SK-N-SH (cell line): Measurements from ENCODE around the gene ZSWIM8. TPM values are rescaled to one million over a fixed set of nuclear protein-coding genes. Genes with fewer than 3 reads are reported as not detected.

Source experiments
- CTCF ChIA-PET: fragments of 300-600, 350-600 bp; formaldehyde crosslinking; extraction: SDS; loops from one replicate; lab custom pipeline; 2021; lab: Yijun Ruan, JAX
- POLR2A ChIA-PET: fragments of 350-600 bp; sonication (Branson Sonifier 250); formaldehyde crosslinking; extraction: SDS; loops from one replicate; lab custom pipeline; 2020; ENCODE audit warnings: antibody characterized with exemption, inconsistent platforms; lab: Yijun Ruan, JAX
- DNase-seq: peaks from one replicate; pipeline ENCODE4 v3.0.0; 2012
- H2AFZ ChIP-seq: fragments of 200-600 bp; sonication (generic); 2 replicates; pipeline ENCODE4 v1.8.1; 2016; ENCODE audit warnings: antibody characterized with exemption, mild to moderate bottlenecking, low read depth
- H3F3A ChIP-seq: fragments of 200-600 bp; sonication (generic); replicated peaks from 2 replicates; pipeline ENCODE3; 2016; ENCODE audit warnings: antibody characterized with exemption, mild to moderate bottlenecking; ENCODE audit not compliant: insufficient read depth
- H3K27ac ChIP-seq, 2 experiments: fragments of 200-500 bp in 1 of 2; fragments of 200-600 bp in 1 of 2; sonication (Bioruptor generic) in 1 of 2; sonication (generic), shearing (Covaris generic) in 1 of 2; 2 replicates each; pipeline versions ENCODE4 v1.5.1 to v1.6.1; 2014 to 2016; ENCODE audit warnings: low read depth in 2 of 2, inconsistent platforms in 1 of 2, low read length in 1 of 2, mild to moderate bottlenecking in 1 of 2, mixed read lengths in 1 of 2
- H3K27me3 ChIP-seq: fragments of 200-600 bp; sonication (generic), shearing (Covaris generic); 2 replicates; pipeline ENCODE4 v1.6.1; 2016; ENCODE audit warnings: mixed run types; ENCODE audit not compliant: insufficient read depth
- H3K36me3 ChIP-seq, 2 experiments: fragments of 200-500 bp in 1 of 2; fragments of 200-600 bp in 1 of 2; sonication (Bioruptor generic) in 1 of 2; sonication (generic) in 1 of 2; replicated peaks in 1 of 2; 2 replicates each; pipeline versions ENCODE3 to v1.5.1; 2014 to 2016; ENCODE audit warnings: low read length in 1 of 2, mild to moderate bottlenecking in 1 of 2; ENCODE audit not compliant: insufficient read depth in 2 of 2, control insufficient read depth in 1 of 2
- H3K4me1 ChIP-seq, 2 experiments: fragments of 200-500 bp in 1 of 2; fragments of 200-600 bp in 1 of 2; sonication (Bioruptor generic) in 1 of 2; sonication (generic), shearing (Covaris generic) in 1 of 2; 2 replicates each; pipeline versions ENCODE4 v1.5.1 to v1.6.1; 2014 to 2016; ENCODE audit warnings: low read depth in 1 of 2, low read length in 1 of 2, mixed run types in 1 of 2; ENCODE audit not compliant: insufficient read depth in 2 of 2, control insufficient read depth in 1 of 2
- H3K4me2 ChIP-seq: fragments of 200-600 bp; sonication (generic), shearing (Covaris generic); 2 replicates; pipeline ENCODE4 v1.6.1; 2017; ENCODE audit warnings: mixed run types
- H3K4me3 ChIP-seq, 2 experiments: fragments of 200-500 bp in 1 of 2; fragments of 200-600 bp in 1 of 2; sonication (Bioruptor generic) in 1 of 2; sonication (generic), shearing (Covaris generic) in 1 of 2; 2 replicates each; pipeline versions ENCODE4 v1.5.1 to v1.8.1; 2014 to 2016; ENCODE audit warnings: low read depth in 2 of 2, inconsistent platforms in 1 of 2, low read length in 1 of 2, mild to moderate bottlenecking in 1 of 2, mixed read lengths in 1 of 2, moderate library complexity in 1 of 2
- H3K79me2 ChIP-seq: fragments of 200-600 bp; sonication (generic); 2 replicates; pipeline ENCODE4 v1.8.1; 2017; ENCODE audit warnings: mild to moderate bottlenecking; ENCODE audit not compliant: insufficient read depth
- H3K9ac ChIP-seq: fragments of 200-600 bp; sonication (generic); 2 replicates; pipeline ENCODE4 v1.6.1; 2017; ENCODE audit warnings: mixed run types
- H3K9me2 ChIP-seq: fragments of 200-600 bp; sonication (generic); 2 replicates; pipeline ENCODE4 v1.6.1; 2017; ENCODE audit warnings: mixed run types
- H3K9me3 ChIP-seq: fragments of 200-600 bp; sonication (generic); 2 replicates; pipeline ENCODE4 v1.6.1; 2017; ENCODE audit warnings: mixed run types, mild to moderate bottlenecking, moderate library complexity
- H4K20me1 ChIP-seq: fragments of 200-600 bp; sonication (generic); 2 replicates; pipeline ENCODE4 v1.6.1; 2017; ENCODE audit warnings: mild to moderate bottlenecking, mixed run types; ENCODE audit not compliant: insufficient read depth
- CHD2 ChIP-seq: fragments of 150-350 bp; IDR thresholded peaks from 2 replicates; pipeline ENCODE4 v1.6.1; 2018; ENCODE audit warnings: low read length; ENCODE audit not compliant: partially characterized antibody
- CTCF ChIP-seq: fragments of 200-600 bp; sonication (generic); IDR thresholded peaks from 2 replicates; pipeline ENCODE4 v1.6.1; 2017; ENCODE audit warnings: antibody characterized with exemption, mild to moderate bottlenecking, moderate library complexity
- ELF1 ChIP-seq: IDR thresholded peaks from 2 replicates; pipeline ENCODE4 v1.4.0; 2012
- EP300 ChIP-seq, 2 experiments: IDR thresholded peaks; 2 replicates each; pipeline versions ENCODE4 v1.4.0 to v1.6.1; 2012; ENCODE audit warnings: borderline replicate concordance in 1 of 2, low read depth in 1 of 2, low read length in 1 of 2
- EZH2phosphoT487 ChIP-seq: fragments of 200-600 bp; sonication (generic); IDR thresholded peaks from 2 replicates; pipeline ENCODE4 v1.6.1; 2017; ENCODE audit warnings: low read depth, mixed run types, mild to moderate bottlenecking, antibody characterized with exemption, moderate library complexity, borderline replicate concordance
- FOSL2 ChIP-seq: IDR thresholded peaks from 2 replicates; pipeline ENCODE4 v1.4.0; 2012; ENCODE audit warnings: low read depth, mild to moderate bottlenecking, moderate library complexity, borderline replicate concordance
- GABPA ChIP-seq: IDR thresholded peaks from 2 replicates; pipeline ENCODE4 v1.4.0; 2012; ENCODE audit warnings: low read depth, mild to moderate bottlenecking
- JUND ChIP-seq: IDR thresholded peaks from 2 replicates; pipeline ENCODE4 v1.4.0; 2012
- MXI1 ChIP-seq: IDR thresholded peaks from 2 replicates; pipeline ENCODE4 v1.6.1; 2012; ENCODE audit warnings: mild to moderate bottlenecking, low read depth, low read length, improper control_type of control experiment
- RAD21 ChIP-seq: IDR thresholded peaks from 2 replicates; pipeline ENCODE4 v1.6.1; 2012; ENCODE audit warnings: mild to moderate bottlenecking, low read length
- SIN3A ChIP-seq: IDR thresholded peaks from 2 replicates; pipeline ENCODE4 v1.6.1; 2012; ENCODE audit warnings: low read depth, mild to moderate bottlenecking, low read length, moderate library complexity, borderline replicate concordance
- SMC3 ChIP-seq: IDR thresholded peaks from 2 replicates; pipeline ENCODE4 v1.6.1; 2012; ENCODE audit warnings: low read depth, low read length, improper control_type of control experiment
- WGBS: methylation state at CpG from one replicate; pipeline ENCODE4 v1.1.6; 2017; ENCODE audit warnings: low lambda C conversion rate; 5-methylcytosine and 5-hydroxymethylcytosine counted together
- polyA plus RNA-seq, 3 experiments: library from polyadenylated mRNA; depleted of rRNA; stranded (reverse); fragments of >200 nt; gene quantifications; 2 replicates each; pipeline ENCODE4 v1.2.3, GENCODE V29; 2012
- TF ChIP-seq, protein P1 (sequence below): IDR thresholded peaks from 2 replicates; pipeline ENCODE4 v1.4.0; 2012; ENCODE audit warnings: low read depth
- TF ChIP-seq, protein P2 (sequence below): IDR thresholded peaks from 2 replicates; pipeline ENCODE4 v1.4.0; 2012; ENCODE audit warnings: low read depth, borderline replicate concordance

The ZSWIM8 gene
- polyA plus RNA-seq, 1 of the 3 experiments (the other 2 are of a cell fraction) = 97.3 TPM

DNA sequence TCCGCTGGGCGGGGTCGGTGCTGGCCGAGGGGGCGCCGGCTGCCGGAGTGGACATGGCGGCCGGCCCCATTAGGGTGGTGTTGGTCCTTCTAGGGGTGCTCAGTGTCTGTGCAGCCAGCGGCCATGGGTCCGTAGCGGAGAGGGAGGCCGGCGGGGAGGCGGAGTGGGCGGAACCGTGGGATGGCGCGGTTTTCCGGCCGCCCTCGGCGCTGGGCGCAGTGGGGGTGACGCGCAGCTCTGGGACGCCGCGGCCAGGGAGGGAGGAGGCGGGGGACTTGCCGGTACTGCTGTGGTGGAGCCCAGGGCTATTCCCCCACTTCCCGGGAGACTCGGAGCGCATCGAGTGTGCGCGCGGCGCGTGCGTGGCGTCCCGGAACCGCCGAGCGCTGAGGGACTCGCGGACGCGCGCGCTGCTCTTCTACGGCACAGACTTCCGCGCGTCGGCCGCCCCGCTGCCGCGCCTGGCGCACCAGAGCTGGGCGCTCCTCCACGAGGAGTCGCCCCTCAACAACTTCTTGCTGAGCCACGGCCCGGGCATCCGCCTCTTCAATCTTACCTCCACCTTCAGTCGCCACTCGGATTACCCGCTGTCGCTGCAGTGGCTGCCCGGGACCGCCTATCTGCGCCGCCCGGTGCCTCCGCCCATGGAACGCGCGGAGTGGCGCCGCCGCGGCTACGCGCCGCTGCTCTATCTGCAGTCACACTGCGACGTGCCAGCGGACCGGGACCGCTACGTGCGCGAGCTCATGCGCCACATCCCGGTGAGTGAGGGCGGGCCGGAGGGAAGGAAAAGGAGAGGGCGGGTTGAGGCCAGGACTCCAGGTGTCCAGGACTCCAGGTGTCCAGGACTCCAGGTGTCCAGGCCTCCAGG is 12.9 kb upstream of the ZSWIM8 start (continued):
- TF ChIP-seq SMC3 (no peak), FOSL2 (0 out of 2 replicates have a peak, but pooled peaks have one; percentile 1), CHD2 (peak; percentile 51)

DNA sequence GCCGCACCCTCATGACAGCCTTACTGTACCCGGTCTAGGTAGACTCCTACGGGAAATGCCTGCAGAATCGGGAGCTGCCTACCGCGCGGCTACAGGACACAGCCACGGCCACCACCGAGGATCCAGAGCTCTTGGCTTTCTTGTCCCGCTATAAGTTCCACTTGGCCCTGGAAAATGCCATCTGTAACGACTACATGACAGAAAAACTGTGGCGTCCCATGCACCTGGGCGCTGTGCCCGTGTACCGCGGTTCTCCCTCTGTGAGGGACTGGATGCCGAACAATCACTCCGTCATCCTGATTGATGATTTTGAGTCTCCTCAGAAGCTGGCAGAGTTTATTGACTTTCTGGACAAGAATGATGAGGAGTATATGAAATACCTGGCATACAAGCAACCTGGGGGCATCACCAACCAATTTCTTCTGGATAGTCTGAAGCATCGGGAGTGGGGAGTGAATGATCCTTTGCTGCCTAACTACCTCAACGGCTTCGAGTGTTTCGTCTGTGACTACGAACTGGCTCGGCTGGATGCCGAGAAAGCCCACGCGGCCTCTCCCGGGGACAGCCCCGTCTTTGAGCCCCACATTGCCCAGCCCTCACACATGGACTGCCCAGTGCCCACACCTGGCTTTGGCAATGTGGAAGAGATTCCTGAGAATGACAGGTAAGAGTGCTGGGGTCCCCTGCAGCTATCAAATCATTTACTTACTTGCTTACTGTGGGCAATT is 12.1 kb upstream of the ZSWIM8 start:
- Histone ChIP-seq H3K36me3 (peaks cover 39 to 41% of the 10 kb centered on the region in 2 experiments), H3K27ac (peak overlapping the region; percentile 88 to 98), H4K20me1 (peaks cover 9% of the 10 kb centered on the region; the same call in 1 of the 2 replicates), H3K9me3 (no peaks in the 10 kb centered on the region), H3K9me2 (no peaks in the 10 kb centered on the region), H3K4me2 (peak overlapping the region; percentile 90), H3K4me1 (peaks cover 16 to 30% of the 10 kb centered on the region in 2 experiments), H2AFZ (no peak overlapping the region), H3K27me3 (no peaks in the 10 kb centered on the region), H3F3A (peaks cover 33% of the 10 kb centered on the region), H3K9ac (peak overlapping the region; percentile 79), H3K4me3 (peak overlapping the region; percentile 79 to 88), H3K79me2 (peaks cover 51% of the 10 kb centered on the region)
- 19% methylated on average over 12 of the region's 29 CpGs for WGBS
- ChIA-PET POLR2A (interaction anchor here (1.0 to 3.0 kb wide), 7 partner anchors 8 to 277 kb away, joined by 3 to 29 read pairs (median 4); partner anchors contain the start of genes CHCHD1, PPP3CB, SEC24C and ZSWIM8), CTCF (interaction anchor here (2.0 to 5.3 kb wide), 2 partner anchors 13 to 107 kb away, joined by 7 to 25 read pairs; partner anchors contain the start of gene ZSWIM8)
- TF ChIP-seq EP300 (IDR thresholded peaks at IDR 0.05; ENCODE audit: borderline replicate concordance in 1 of 2, low read depth in 1 of 2, low read length in 1 of 2) = no peak
- TF ChIP-seq ELF1 = no peak
- TF ChIP-seq EZH2phosphoT487 = no peak
- TF ChIP-seq MXI1 = 0 out of 2 replicates have a peak, but pooled peaks have one; percentile 7
- TF ChIP-seq, protein P1, sequence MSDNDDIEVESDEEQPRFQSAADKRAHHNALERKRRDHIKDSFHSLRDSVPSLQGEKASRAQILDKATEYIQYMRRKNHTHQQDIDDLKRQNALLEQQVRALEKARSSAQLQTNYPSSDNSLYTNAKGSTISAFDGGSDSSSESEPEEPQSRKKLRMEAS = no peak
- TF ChIP-seq SIN3A = no peak
- no peak for DNase-seq

DNA sequence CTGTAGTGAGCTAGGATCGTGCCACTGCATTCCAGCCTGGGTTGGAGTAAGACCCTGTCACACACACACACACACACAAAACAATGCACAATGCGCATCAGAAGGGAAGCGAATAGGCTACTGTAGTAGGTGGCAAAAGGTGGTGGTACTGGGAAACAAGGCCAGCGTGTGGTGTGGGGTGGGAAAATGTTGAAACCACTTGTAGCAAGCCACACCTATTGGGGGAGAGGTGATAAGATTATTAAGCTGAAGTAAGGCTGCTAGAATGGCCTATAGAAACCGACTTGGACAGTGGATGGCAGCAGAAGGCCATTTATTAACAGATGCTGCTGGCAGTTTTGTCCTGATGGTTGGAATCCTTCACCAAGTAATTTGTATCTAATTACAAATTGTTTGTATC is 10.8 kb upstream of the ZSWIM8 start:
- Histone ChIP-seq H3K27me3 (no peaks in the 10 kb centered on the region), H3F3A (peaks cover 31% of the 10 kb centered on the region), H3K9me3 (no peaks in the 10 kb centered on the region), H3K36me3 (peaks cover 30 to 41% of the 10 kb centered on the region in 2 experiments), H4K20me1 (peaks cover 9% of the 10 kb centered on the region; the same call in 1 of the 2 replicates), H3K4me1 (peaks cover 16 to 30% of the 10 kb centered on the region in 2 experiments), H3K27ac (no peak overlapping the region), H3K79me2 (peaks cover 62% of the 10 kb centered on the region), H3K4me3 (peak overlapping the region; percentile 0 to 60; a peak in 2 of 4 replicates), H3K9me2 (no peaks in the 10 kb centered on the region), H2AFZ (no peak overlapping the region)
- POLR2A ChIA-PET = interaction anchor here (1.0 kb wide), 1 partner anchor 11 kb away, joined by 3 read pairs; no protein-coding TSS in a partner anchor
- WGBS = 54% methylated on average over 5 of the region's 5 CpGs
- no peak for DNase-seq
- CTCF ChIA-PET = interaction anchor here (0.5 to 5.3 kb wide), 3 partner anchors 40 to 106 kb away, joined by 3 to 25 read pairs (median 4); no protein-coding TSS in a partner anchor
- TF ChIP-seq CTCF = peak; percentile 19; the same call in 1 of the 2 replicates
- TF ChIP-seq GABPA = no peak
- TF ChIP-seq, protein P2, sequence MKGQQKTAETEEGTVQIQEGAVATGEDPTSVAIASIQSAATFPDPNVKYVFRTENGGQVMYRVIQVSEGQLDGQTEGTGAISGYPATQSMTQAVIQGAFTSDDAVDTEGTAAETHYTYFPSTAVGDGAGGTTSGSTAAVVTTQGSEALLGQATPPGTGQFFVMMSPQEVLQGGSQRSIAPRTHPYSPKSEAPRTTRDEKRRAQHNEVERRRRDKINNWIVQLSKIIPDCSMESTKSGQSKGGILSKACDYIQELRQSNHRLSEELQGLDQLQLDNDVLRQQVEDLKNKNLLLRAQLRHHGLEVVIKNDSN = no peak
- peak; percentile 57 for TF ChIP-seq RAD21
- TF ChIP-seq JUND = no peak
- TF ChIP-seq, all 33 proteins: peak for 2
- Histone ChIP-seq H3K4me2 (peak overlapping the region; percentile 90), H3K9ac (0 out of 2 replicates have a peak overlapping the region, but pooled peaks have one; percentile 8)
